ENCODE data around the gene CEP70.
"Not testable (repeated sequence)": the region's sequence is repeated elsewhere in the genome, so short reads cannot be mapped to it uniquely, and the experiment has no call there.

Gene CEP70

DNA sequence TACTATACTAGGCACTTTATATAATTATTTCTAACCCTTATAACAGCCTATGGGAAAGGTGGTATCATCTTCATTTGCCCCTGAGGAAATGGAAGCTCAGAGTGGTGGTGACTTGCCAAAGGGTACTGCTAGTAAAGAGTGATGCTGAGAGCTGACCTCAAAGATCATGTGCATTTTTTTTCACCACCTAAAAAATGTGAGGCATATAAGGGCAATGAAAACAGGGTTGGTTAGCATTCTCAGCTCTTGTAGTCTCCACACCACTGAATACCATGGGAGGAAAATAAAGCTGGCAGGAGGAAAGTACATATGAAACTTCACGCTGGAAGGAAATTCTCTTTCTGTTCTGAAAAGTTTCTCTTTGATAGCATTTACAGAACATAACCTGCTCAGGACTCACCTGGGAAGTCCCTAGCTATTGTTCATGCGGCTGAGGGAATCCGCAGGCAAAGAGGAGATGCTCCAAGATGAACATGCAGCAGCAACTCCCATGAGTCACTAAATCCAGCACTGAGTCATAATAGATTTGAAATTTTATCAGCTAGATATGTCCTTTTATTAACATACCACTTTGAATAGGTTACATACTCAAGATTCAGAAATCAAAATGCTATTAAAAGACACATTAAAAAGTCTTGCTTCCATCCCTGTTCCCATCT is 31.8 kb upstream of the CEP70 start:
- no peak for DNase-seq (ENCODE audit: low read depth)
- H3K4me3 ChIP-seq (ENCODE audit: low read depth, low read length) = no peak overlapping the region
- TF ChIP-seq, protein P1, sequence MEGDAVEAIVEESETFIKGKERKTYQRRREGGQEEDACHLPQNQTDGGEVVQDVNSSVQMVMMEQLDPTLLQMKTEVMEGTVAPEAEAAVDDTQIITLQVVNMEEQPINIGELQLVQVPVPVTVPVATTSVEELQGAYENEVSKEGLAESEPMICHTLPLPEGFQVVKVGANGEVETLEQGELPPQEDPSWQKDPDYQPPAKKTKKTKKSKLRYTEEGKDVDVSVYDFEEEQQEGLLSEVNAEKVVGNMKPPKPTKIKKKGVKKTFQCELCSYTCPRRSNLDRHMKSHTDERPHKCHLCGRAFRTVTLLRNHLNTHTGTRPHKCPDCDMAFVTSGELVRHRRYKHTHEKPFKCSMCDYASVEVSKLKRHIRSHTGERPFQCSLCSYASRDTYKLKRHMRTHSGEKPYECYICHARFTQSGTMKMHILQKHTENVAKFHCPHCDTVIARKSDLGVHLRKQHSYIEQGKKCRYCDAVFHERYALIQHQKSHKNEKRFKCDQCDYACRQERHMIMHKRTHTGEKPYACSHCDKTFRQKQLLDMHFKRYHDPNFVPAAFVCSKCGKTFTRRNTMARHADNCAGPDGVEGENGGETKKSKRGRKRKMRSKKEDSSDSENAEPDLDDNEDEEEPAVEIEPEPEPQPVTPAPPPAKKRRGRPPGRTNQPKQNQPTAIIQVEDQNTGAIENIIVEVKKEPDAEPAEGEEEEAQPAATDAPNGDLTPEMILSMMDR (IDR thresholded peaks at IDR 0.05; ENCODE audit: control insufficient read depth, extremely low read depth, insufficient read depth) = no peak

DNA sequence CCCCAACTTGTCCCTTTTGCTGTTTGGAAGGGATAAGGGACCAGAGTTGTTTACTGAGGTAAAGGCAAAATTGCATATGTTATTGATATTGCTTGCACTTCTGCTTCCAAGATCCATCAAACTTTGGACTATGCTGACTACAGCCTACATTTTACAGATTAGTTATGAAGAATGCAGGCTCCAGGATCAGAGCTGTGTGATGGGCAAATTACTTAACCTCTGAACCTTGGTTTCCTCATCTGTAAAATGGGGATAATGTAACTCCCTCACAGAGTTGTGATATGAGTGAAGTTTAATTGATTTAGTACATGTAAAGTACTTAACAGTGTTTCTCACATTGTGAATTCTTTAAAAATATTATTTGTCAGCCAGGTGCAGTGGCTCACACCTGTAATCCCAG is 30.5 kb upstream of the CEP70 start:
- no peak for DNase-seq (ENCODE audit: low read depth)
- H3K4me3 ChIP-seq (ENCODE audit: low read depth, low read length) = no peak overlapping the region
- TF ChIP-seq, protein P1 (IDR thresholded peaks at IDR 0.05; ENCODE audit: control insufficient read depth, extremely low read depth, insufficient read depth) = no peak

DNA sequence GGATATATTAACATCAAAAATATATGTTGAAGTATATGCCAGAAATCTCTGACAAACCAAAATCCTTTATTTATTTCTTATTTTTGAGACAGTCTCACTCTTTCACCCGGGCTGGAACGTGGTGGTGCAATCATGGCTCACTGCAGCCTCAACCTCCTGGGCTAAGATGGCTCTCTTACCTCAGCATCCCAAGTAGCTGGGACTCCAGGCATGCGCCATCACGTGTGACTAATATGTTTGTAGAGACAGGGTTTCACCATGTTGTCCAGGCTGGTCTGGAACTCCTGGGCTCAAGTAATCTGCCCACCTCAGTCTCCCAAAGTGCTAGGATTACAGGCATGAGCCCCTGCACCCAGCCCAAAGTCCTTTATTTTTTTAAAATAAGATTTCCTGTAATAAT is 26.4 kb upstream of the CEP70 start:
- DNase-seq (ENCODE audit: low read depth) = no peak
- no peak overlapping the region for H3K4me3 ChIP-seq (ENCODE audit: low read depth, low read length)

DNA sequence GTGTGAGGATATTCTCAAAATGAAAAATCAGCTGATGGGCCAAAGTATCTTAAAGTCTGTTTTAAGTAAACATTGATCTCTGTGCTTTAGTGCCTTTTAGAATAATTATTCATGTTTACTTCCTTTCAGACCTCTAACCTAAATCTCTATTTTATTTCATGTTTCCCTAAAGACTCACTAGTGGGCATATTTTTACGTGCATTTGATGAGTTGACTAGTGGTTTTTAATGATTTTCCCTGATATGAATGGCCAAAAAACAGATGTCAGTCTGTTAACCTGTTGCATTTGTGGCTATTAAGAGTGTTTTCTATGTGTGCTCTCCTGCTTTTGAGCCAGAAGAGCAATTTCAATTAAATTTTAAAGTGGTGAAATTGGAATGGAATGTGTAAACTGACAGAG is 21.4 kb upstream of the CEP70 start:
- TF ChIP-seq, protein P1 (IDR thresholded peaks at IDR 0.05; ENCODE audit: control insufficient read depth, extremely low read depth, insufficient read depth) = no peak
- DNase-seq (ENCODE audit: low read depth) = no peak
- H3K4me3 ChIP-seq (ENCODE audit: low read depth, low read length) = no peak overlapping the region

More for the DNA sequence above, 26.4 kb upstream of the CEP70 start:
- TF ChIP-seq, protein P1 (IDR thresholded peaks at IDR 0.05; ENCODE audit: control insufficient read depth, extremely low read depth, insufficient read depth) = no peak

DNA sequence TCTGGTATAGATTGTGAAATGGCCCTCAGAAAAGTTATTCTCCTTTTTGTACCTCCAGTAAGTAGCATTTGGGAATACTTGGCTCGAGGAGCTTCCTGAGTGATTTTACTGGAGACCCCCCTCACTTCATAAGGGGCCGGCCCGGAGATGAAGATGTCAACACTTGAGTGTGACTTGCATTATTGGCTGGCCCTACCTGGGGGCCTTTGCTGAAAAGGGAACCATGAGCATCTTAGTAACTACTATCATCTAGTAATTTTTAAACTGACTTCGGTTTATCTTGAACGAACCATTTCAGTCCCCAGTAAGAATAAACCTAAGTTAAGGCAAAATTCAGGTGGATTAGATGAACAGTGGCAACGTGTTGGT is 15.8 kb upstream of the CEP70 start:
- TF ChIP-seq, protein P1 (IDR thresholded peaks at IDR 0.05; ENCODE audit: control insufficient read depth, extremely low read depth, insufficient read depth) = no peak
- H3K4me3 ChIP-seq (ENCODE audit: low read depth, low read length) = peak overlapping the region; percentile 60

DNA sequence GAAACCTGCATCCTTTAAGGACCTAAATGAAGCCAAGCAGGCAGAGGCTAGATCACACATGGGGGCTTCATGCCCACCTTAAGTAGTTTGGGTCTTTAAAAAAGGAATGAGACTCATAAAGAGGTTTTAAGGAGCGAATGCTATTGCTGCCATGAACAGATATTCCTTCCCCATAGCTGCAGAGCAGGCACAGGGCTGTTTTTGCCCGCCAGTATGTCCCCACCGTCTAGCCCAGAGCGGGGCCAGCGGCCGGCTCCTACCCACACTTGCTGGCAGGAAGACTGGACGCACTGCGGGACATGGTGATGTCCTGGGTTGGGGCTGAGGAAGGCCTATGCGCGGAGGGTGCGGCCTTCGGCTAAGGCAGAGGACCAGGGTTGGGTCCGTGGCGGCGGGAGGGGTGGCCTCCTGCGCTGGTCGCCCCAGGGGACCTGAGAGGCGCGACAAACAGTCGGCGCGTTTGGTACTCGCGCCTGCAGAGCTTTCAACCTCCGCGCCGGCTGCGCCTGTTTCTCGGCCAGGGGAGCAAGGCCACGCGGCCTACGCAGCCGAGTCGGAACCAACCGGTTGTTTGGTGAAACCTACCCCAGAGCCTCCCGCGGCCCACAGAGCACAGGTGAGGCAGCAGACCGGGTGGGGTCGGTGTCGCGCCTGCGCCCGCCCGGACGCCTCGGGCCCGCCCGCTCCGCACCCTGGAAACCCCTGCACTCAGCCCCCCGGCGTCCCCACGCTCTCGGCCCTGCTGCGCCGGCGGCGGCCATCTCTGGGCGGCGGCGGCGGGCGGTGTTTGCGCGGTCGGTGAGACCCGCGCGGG is 14.5 kb upstream of the CEP70 start, which contains the start of gene FAIM:
FAIM (plus strand) TSS at position 450 of the 814 bp plus-strand sequence. CDS start 10,956 bp downstream, outside the sequence.
- peak within 1 kb of the TSS; percentile 60 for H3K4me3 ChIP-seq (ENCODE audit: low read depth, low read length)
- TF ChIP-seq, protein P1 (IDR thresholded peaks at IDR 0.05; ENCODE audit: control insufficient read depth, extremely low read depth, insufficient read depth) = no peak
- DNase-seq (ENCODE audit: low read depth) = peak; percentile 49

More for the DNA sequence above, 15.8 kb upstream of the CEP70 start:
- DNase-seq (ENCODE audit: low read depth) = no peak

DNA sequence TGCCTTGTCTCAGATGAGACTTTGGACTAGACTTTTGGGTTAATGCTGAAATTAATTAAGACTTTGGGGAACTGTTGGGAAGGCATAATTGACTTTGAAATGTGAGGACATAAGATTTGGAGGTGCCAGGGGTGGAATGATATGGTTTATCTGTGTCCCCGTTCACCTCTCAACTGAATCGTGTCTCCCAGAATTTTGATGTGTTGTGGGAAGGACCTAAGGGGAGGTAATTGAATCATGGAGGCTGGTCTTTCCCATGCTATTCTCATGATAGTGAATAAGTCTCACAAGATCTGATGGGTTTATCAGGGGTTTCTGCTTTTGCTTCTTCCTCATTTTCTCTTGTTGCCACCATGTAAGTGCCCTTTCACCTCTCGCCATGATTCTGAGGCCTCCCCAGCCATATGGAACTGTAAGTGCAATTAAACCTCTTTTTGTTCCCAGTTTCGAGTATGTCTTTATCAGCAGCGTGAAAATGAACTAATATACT is 10.1 kb upstream of the CEP70 start:
- DNase-seq (ENCODE audit: low read depth); H3K4me3 ChIP-seq (ENCODE audit: low read depth, low read length): not testable (repeated sequence)

DNA sequence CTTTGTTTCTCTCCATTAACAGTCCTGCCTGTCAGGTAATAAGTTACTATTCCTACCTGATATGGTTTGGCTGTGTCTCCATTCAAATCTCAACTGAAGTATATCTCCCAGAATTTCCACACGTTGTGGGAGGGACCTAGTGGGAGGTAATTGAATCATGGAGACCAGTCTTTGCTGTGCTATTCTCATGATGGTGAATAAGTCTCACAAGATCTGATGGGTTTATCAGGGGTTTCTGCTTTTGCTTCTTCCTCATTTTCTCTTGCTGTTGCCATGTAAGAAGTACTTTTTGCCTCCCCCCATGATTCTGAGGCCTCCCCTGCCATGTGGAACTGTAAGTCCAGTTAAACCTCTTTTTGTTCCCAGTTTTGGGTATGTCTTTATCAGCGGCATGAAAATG is 7.6 kb upstream of the CEP70 start:
- H3K4me3 ChIP-seq (ENCODE audit: low read depth, low read length); DNase-seq (ENCODE audit: low read depth): not testable (repeated sequence)

All from LNCaP clone FGC (cell line).